ENCODE measurements around the gene ZNF763.
"Not testable (repeated sequence)": the region's sequence is repeated elsewhere in the genome, so short reads cannot be mapped to it uniquely, and the experiment has no call there.

The ZNF763 gene

DNA sequence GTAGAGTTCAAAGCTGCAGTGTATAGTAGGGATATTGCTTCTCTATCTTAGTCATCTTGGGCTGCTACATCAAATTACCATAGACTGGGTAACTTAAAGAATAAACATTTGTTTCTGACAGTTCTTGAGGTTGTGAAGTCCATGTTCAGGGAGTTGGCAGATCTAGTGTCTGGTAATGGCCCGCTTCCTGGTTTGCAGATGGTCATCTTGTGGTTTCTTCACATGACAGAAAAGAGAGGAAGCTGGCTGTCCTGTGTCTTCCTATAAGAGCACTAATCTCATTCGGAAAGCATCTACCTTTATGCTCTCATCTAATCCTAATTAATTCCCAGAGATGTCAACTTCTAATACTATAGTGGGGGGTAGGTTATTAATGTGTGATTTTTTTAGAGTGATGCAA, 6.2 kb downstream of the ZNF763 start:
- no peak overlapping the region for H3K4me3 ChIP-seq (ENCODE audit: low read length in 2 of 2)
- peaks cover 6% of the 10 kb centered on the region for H3K4me1 ChIP-seq (ENCODE audit: control insufficient read depth, insufficient read depth, low read length)
- H3K27ac ChIP-seq (ENCODE audit: low read length): no peak overlapping the region
- H3K27me3 ChIP-seq (ENCODE audit: control insufficient read depth in 1 of 2, insufficient read depth in 2 of 2, low read length in 2 of 2): no peaks in the 10 kb centered on the region
- no peaks in the 10 kb centered on the region for H3K36me3 ChIP-seq (ENCODE audit: control insufficient read depth in 2 of 2, insufficient read depth in 2 of 2, low read length in 2 of 2)
- no peak overlapping the region for H3K9ac ChIP-seq (ENCODE audit: low read length in 2 of 2)
- peaks cover 0 to under 1% of the 10 kb centered on the region in 2 donors for H3K9me3 ChIP-seq (ENCODE audit: control insufficient read depth in 2 of 2, low read length in 2 of 2)

DNA sequence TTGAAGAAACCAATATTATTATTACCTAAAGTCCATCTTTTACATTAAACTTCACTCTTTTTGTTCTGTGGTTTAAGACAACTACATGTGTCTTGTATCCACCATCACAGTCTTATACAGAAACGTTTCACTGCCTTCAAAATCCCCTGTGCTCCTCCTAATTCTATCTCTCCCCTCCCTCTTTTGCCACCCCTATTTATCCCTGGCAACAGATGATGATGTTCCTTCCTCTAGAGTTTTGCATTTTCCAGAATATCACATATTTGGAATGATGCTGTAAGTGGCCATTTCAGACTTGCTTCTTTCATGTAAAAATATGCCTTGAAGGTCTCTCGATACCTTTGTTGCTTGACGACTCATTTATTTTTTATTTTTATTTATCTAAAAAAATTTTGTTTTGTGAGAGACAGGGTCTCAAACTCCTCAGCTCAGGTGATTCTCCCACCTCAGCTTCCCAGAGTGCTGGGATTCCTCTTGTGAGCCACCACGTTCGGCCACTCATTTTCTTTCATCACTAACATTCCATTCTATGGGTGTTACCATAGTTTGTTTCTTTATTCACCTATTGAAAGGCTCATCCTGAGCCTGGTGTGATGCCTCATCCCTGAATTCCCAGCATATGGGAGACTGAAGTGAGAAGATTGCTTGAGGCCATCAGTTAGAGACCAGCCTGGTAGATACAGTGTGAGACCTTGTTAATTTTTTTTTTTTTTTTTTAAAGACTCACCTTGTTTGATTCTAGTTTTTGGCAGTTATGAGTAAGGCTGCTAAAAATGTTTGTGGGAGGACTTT, 8.4 kb downstream of the ZNF763 start:
- no peaks in the 10 kb centered on the region for H3K4me1 ChIP-seq (ENCODE audit: control insufficient read depth, insufficient read depth, low read length)
- H3K27ac ChIP-seq (ENCODE audit: low read length): no peak overlapping the region
- no peak overlapping the region for H3K4me3 ChIP-seq (ENCODE audit: low read length in 2 of 2)
- H3K36me3 ChIP-seq (ENCODE audit: control insufficient read depth in 2 of 2, insufficient read depth in 2 of 2, low read length in 2 of 2): peaks cover 10 to 12% of the 10 kb centered on the region in 2 donors
- H3K9ac ChIP-seq (ENCODE audit: low read length in 2 of 2): no peak overlapping the region
- H3K9me3 ChIP-seq (ENCODE audit: control insufficient read depth in 2 of 2, low read length in 2 of 2): peaks cover 5 to 8% of the 10 kb centered on the region in 2 donors
- H3K27me3 ChIP-seq (ENCODE audit: control insufficient read depth in 1 of 2, insufficient read depth in 2 of 2, low read length in 2 of 2): no peaks in the 10 kb centered on the region

DNA sequence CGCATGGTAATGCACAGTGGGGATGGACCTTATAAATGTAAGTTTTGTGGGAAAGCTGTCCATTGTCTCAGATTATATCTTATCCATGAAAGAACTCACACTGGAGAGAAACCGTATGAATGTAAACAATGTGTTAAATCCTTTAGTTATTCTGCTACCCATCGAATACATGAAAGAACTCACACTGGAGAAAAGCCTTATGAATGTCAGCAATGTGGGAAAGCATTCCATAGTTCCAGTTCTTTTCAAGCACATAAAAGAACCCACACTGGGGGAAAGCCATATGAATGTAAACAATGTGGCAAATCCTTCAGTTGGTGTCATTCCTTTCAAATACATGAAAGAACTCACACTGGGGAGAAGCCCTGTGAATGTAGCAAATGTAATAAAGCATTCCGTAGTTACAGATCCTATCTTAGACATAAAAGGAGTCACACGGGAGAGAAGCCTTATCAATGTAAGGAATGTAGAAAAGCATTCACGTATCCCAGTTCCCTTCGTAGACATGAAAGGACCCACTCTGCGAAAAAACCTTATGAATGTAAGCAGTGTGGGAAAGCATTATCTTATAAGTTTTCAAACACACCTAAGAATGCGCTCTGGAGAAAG, 13.8 kb downstream of the ZNF763 start:
- Histone ChIP-seq H3K9me3 (ENCODE audit: control insufficient read depth in 2 of 2, low read length in 2 of 2) (peaks cover 31 to 36% of the 10 kb centered on the region in 2 donors), H3K4me3 (ENCODE audit: low read length in 2 of 2) (no peak overlapping the region), H3K4me1 (ENCODE audit: control insufficient read depth, insufficient read depth, low read length) (no peaks in the 10 kb centered on the region), H3K9ac (ENCODE audit: low read length in 2 of 2) (no peak overlapping the region), H3K27ac (ENCODE audit: low read length) (no peak overlapping the region), H3K27me3 (ENCODE audit: control insufficient read depth in 1 of 2, insufficient read depth in 2 of 2, low read length in 2 of 2) (no peaks in the 10 kb centered on the region), H3K36me3 (ENCODE audit: control insufficient read depth in 2 of 2, insufficient read depth in 2 of 2, low read length in 2 of 2) (peaks cover 18 to 25% of the 10 kb centered on the region in 2 donors)

DNA sequence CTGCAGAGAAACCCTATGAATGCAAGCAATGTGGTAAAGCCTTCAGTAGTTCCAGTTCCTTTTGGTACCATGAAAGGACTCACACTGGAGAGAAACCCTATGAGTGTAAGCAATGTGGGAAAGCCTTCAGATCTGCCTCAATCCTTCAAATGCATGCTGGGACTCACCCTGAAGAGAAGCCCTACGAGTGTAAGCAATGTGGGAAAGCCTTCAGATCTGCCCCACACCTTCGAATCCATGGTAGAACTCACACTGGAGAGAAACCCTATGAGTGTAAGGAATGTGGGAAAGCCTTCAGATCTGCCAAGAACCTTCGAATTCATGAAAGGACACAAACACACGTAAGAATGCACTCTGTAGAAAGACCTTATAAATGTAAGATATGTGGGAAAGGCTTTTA, 14.7 kb downstream of the ZNF763 start:
- Histone ChIP-seq H3K9me3 (ENCODE audit: control insufficient read depth in 2 of 2, low read length in 2 of 2) (peaks cover 31 to 36% of the 10 kb centered on the region in 2 donors), H3K4me3 (ENCODE audit: low read length in 2 of 2) (no peak overlapping the region), H3K27me3 (ENCODE audit: control insufficient read depth in 1 of 2, insufficient read depth in 2 of 2, low read length in 2 of 2) (no peaks in the 10 kb centered on the region), H3K36me3 (ENCODE audit: control insufficient read depth in 2 of 2, insufficient read depth in 2 of 2, low read length in 2 of 2) (peaks cover 18 to 25% of the 10 kb centered on the region in 2 donors), H3K27ac (ENCODE audit: low read length) (no peak overlapping the region), H3K9ac (ENCODE audit: low read length in 2 of 2) (no peak overlapping the region), H3K4me1 (ENCODE audit: control insufficient read depth, insufficient read depth, low read length) (no peaks in the 10 kb centered on the region)

DNA sequence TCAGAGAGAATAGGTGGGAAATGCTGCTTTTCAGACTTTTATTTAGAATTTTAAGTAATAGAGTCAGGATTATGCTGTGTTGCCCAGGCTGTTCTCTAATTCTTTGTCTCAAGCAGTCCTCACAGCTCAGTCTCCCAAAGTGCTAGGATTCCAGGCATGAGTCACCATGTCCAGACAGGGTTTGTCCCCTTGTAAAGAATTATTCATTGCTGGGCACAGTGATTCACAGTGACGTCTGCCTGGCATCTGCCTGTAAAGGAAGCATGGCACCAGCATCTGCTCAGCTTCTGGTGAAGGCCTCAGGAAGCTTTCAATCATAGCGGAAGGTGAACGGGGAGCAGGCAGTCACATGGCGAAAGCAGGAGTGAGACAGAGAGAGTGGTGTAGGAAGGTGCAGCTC, 17.7 kb downstream of the ZNF763 start:
- Histone ChIP-seq H3K27me3 (ENCODE audit: control insufficient read depth in 1 of 2, insufficient read depth in 2 of 2, low read length in 2 of 2) (no peaks in the 10 kb centered on the region), H3K4me3 (ENCODE audit: low read length in 2 of 2) (no peak overlapping the region), H3K9me3 (ENCODE audit: control insufficient read depth in 2 of 2, low read length in 2 of 2) (peaks cover 31 to 34% of the 10 kb centered on the region in 2 donors), H3K9ac (ENCODE audit: low read length in 2 of 2) (no peak overlapping the region), H3K4me1 (ENCODE audit: control insufficient read depth, insufficient read depth, low read length) (no peaks in the 10 kb centered on the region), H3K27ac (ENCODE audit: low read length) (no peak overlapping the region), H3K36me3 (ENCODE audit: control insufficient read depth in 2 of 2, insufficient read depth in 2 of 2, low read length in 2 of 2) (peaks cover 15 to 19% of the 10 kb centered on the region in 2 donors)

DNA sequence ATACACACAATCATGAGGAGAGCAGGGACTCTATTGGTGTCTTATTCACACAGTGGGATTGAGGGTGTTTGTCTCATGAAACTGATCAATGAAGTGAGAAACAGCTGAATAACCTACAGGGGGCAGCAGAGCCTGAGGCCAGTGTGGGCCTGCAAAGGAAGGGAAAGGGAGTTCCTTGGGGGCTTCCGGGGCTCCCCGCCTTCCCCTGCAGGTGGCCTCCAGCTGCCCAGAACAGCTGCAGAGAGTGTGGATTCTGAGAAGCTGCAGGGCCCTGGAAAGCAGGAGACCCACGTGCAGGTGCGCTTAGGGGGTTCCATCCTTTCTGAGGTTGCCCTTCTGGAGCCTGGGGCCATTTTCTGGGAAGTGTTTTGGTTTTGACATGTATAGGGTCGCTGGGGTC, 20.1 kb downstream of the ZNF763 start:
- Histone ChIP-seq H3K27ac (ENCODE audit: low read length) (no peak overlapping the region), H3K9me3 (ENCODE audit: control insufficient read depth in 2 of 2, low read length in 2 of 2) (peaks cover 10 to 11% of the 10 kb centered on the region in 2 donors), H3K36me3 (ENCODE audit: control insufficient read depth in 2 of 2, insufficient read depth in 2 of 2, low read length in 2 of 2) (no peaks in the 10 kb centered on the region), H3K9ac (ENCODE audit: low read length in 2 of 2) (no peak overlapping the region), H3K4me1 (ENCODE audit: control insufficient read depth, insufficient read depth, low read length) (peaks cover 4% of the 10 kb centered on the region), H3K27me3 (ENCODE audit: control insufficient read depth in 1 of 2, insufficient read depth in 2 of 2, low read length in 2 of 2) (no peaks in the 10 kb centered on the region), H3K4me3 (ENCODE audit: low read length in 2 of 2) (no peak overlapping the region)

DNA sequence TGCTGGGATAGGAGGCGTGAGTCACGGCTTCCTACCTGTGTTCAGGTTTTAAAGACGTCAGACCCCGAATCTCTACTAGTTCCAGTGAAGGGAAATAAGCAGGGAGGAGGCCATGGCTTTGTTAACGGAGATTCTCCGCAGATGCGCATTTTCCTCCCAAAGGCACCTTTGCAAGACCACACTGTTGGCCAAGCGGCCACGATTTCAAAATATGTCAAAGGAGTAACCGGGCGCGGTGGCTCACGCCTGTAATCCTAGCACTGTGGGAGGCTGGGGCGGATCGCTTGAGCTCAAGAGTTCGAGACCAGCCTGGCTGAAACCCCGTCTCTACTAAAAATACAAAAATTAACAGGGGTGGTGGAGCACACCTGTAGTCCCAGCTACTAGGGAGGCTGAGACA, 21.9 kb downstream of the ZNF763 start:
- no peaks in the 10 kb centered on the region for H3K27me3 ChIP-seq (ENCODE audit: control insufficient read depth in 1 of 2, insufficient read depth in 2 of 2, low read length in 2 of 2)
- no peak overlapping the region for H3K4me3 ChIP-seq (ENCODE audit: low read length in 2 of 2)
- H3K9me3 ChIP-seq (ENCODE audit: control insufficient read depth in 2 of 2, low read length in 2 of 2): peaks cover 0 to 3% of the 10 kb centered on the region in 2 donors
- peaks cover 4% of the 10 kb centered on the region for H3K4me1 ChIP-seq (ENCODE audit: control insufficient read depth, insufficient read depth, low read length)
- no peak overlapping the region for H3K9ac ChIP-seq (ENCODE audit: low read length in 2 of 2)
- no peak overlapping the region for H3K27ac ChIP-seq (ENCODE audit: low read length)
- H3K36me3 ChIP-seq (ENCODE audit: control insufficient read depth in 2 of 2, insufficient read depth in 2 of 2, low read length in 2 of 2): no peaks in the 10 kb centered on the region

DNA sequence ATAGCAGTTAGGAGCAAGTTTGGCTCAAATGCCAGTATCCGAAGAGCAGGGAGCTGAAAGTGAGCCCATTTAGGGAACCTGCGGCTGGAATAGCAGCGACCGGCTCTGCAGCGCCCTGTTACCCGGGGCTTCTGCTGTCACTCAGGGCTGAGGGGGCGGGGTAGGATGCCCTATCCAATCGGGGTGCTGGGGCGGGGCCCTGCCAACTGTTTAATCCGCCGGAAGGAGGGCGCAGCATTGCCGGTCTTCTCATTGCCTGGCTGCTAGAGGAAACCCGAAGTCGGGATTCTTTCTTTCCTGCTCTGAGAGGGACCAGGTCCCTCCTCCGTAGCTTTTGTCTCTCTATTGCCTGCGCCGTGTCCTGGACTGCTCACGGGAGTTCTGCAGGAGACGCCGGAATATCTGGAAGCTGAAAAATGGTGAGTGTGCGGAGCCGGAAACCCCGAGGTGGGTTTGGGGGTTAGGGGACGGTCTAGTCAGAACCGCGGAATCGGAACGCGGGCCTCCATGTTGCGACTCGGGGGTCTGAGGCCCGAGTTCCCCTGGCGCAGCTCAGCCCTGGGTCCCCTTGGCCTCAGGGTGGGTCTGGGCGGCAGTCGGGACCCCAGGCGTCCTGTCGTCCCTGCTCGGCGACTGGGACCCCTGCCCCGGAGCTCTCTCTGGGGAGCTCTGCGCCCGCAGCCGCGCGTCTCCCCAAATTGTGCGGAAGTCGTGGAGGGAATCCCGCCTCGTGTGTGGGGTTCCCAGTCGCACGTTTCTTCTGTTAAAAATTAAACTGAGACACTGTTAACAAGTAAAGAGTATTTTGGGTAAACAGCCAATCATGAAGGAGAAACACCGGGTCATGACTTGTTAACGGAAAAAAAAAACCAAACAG, 22.8 kb downstream of the ZNF763 start:
- Histone ChIP-seq H3K27ac (ENCODE audit: low read length) (peak overlapping the region; percentile 88), H3K4me3 (ENCODE audit: low read length in 2 of 2) (peak overlapping the region; percentile 84 to 94), H3K9ac (ENCODE audit: low read length in 2 of 2) (peak overlapping the region; percentile 86 to 89), H3K27me3 (ENCODE audit: control insufficient read depth in 1 of 2, insufficient read depth in 2 of 2, low read length in 2 of 2) (no peaks in the 10 kb centered on the region), H3K36me3 (ENCODE audit: control insufficient read depth in 2 of 2, insufficient read depth in 2 of 2, low read length in 2 of 2) (no peaks in the 10 kb centered on the region), H3K9me3 (ENCODE audit: control insufficient read depth in 2 of 2, low read length in 2 of 2) (no peaks in the 10 kb centered on the region), H3K4me1 (ENCODE audit: control insufficient read depth, insufficient read depth, low read length) (peaks cover 4% of the 10 kb centered on the region)

DNA sequence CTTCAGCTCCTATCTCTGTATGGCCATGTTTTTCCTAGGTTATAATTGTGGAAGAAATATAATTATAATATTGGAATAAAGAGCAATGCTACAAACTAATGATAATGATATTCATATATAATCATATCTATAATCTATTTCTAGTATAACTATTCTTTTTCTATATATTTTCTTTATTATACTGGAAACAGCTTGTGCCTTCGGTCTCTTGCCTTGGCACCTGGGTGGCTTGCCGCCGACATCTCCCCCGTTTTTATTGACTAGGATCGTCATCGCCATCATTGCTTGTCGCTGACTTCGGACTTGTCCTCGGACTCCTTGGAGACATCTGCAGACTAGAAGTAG, 24.2 kb downstream of the ZNF763 start:
- Histone ChIP-seq H3K9me3 (ENCODE audit: control insufficient read depth in 2 of 2, low read length in 2 of 2) (no peaks in the 10 kb centered on the region), H3K4me1 (ENCODE audit: control insufficient read depth, insufficient read depth, low read length) (peaks cover 4% of the 10 kb centered on the region), H3K36me3 (ENCODE audit: control insufficient read depth in 2 of 2, insufficient read depth in 2 of 2, low read length in 2 of 2) (no peaks in the 10 kb centered on the region), H3K27ac (ENCODE audit: low read length) (peak overlapping the region; percentile 88), H3K27me3 (ENCODE audit: control insufficient read depth in 1 of 2, insufficient read depth in 2 of 2, low read length in 2 of 2) (no peaks in the 10 kb centered on the region), H3K9ac (ENCODE audit: low read length in 2 of 2) (no peak overlapping the region), H3K4me3 (ENCODE audit: low read length in 2 of 2) (peak overlapping the region in 1 of 2 donors; percentile 94)

DNA sequence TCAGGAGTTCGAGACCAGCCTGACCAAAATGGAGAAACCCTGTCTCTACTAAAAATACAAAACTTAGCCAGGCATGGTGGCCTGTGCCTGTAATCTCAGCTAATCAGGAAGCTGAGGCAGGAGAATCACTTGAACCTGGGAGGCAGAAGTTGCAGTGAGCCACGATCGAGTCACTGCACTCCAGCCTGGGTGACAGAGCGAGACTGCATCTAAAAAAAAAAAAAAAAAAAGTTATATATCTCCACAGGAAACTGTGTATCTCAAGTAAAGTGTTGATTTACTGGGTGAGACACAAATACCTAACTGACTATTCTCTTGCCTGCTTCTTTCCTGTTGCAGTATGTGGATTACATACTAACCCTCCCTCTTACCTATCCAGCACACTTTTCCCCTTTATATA, 27.1 kb downstream of the ZNF763 start:
- not testable (repeated sequence) for H3K27me3 ChIP-seq (ENCODE audit: control insufficient read depth in 1 of 2, insufficient read depth in 2 of 2, low read length in 2 of 2); H3K27ac ChIP-seq (ENCODE audit: low read length); H3K9ac ChIP-seq (ENCODE audit: low read length in 2 of 2); H3K4me1 ChIP-seq (ENCODE audit: control insufficient read depth, insufficient read depth, low read length); H3K36me3 ChIP-seq (ENCODE audit: control insufficient read depth in 2 of 2, insufficient read depth in 2 of 2, low read length in 2 of 2); H3K9me3 ChIP-seq (ENCODE audit: control insufficient read depth in 2 of 2, low read length in 2 of 2); H3K4me3 ChIP-seq (ENCODE audit: low read length in 2 of 2)

Measured in stomach smooth muscle (tissue), 2 donors.